Measurements from ENCODE around the gene L3MBTL2. TPM values are rescaled to one million over a fixed set of nuclear protein-coding genes. Genes with fewer than 3 reads are reported as not detected.

Gene L3MBTL2
- total and polyA plus RNA-seq, 9 of the 15 experiments (the other 6 are each of a cell fraction or from before 2014, with no cell fraction given): 10.3 to 23.1 (median 18.6) TPM

- TF ChIP-seq ZFP91 (CRISPR knock-in tag; IDR thresholded peaks at IDR 0.05): no peak
- no peak for TF ChIP-seq PHF20 (IDR thresholded peaks at IDR 0.05; ENCODE audit: partially characterized antibody)
- TF ChIP-seq ZNF253 (CRISPR knock-in tag; conservative IDR thresholded peaks at IDR 0.05): no peak
- no peak for TF ChIP-seq ELF2 (CRISPR knock-in tag; IDR thresholded peaks at IDR 0.05)
- TF ChIP-seq ZBTB40 (IDR thresholded peaks at IDR 0.05): 0 out of 2 replicates have a peak, but pooled peaks have one; percentile 18
- TF ChIP-seq ZBTB40 (CRISPR knock-in tag; IDR thresholded peaks at IDR 0.05): no peak
- TF ChIP-seq ZBTB9 (CRISPR knock-in tag; IDR thresholded peaks at IDR 0.05): no peak
- TF ChIP-seq SOX6 (IDR thresholded peaks at IDR 0.05): no peak
- TF ChIP-seq NR2F6 (CRISPR knock-in tag; IDR thresholded peaks at IDR 0.05): no peak
- no peak for TF ChIP-seq ZNF444 (CRISPR knock-in tag; IDR thresholded peaks at IDR 0.05)
- TF ChIP-seq NFATC3 (IDR thresholded peaks at IDR 0.05): no peak
- no peak for TF ChIP-seq PBX2 (CRISPR knock-in tag; IDR thresholded peaks at IDR 0.05; ENCODE audit: low read depth)
- TF ChIP-seq PBX2 (tag; conservative IDR thresholded peaks at IDR 0.05; ENCODE audit: low read depth): no peak
These were observed 7.8 kb upstream of the L3MBTL2 start (continued) for GRCh38 chr22:41197038-41197972.

Data from K562 (cell line).